HepG2 (cell line): Measurements from ENCODE around the gene KCTD15. TPM values are rescaled to one million over a fixed set of nuclear protein-coding genes. Genes with fewer than 3 reads are reported as not detected.

ENCODE experiments used
- ATAC-seq: fragments of 200-7000 bp; cut with Tn5 transposase; 3 replicates; pipeline ENCODE4 v1.9.1; 2020; ENCODE audit warnings: mild to moderate bottlenecking, moderate library complexity
- BruUV-seq: library from RNA; stranded (reverse); fragments of 400-500 nt; replicated peaks from 2 replicates; lab custom pipeline; 2021; lab: Mats Ljungman, UMichigan
- CTCF ChIA-PET: fragments of 300-600 bp; formaldehyde crosslinking; extraction: SDS; loops from one replicate; lab custom pipeline; 2021; ENCODE audit warnings: low total read pairs, inconsistent platforms, low intra/inter-chr PET ratio; lab: Yijun Ruan, JAX
- POLR2A ChIA-PET: fragments of 350-600 bp; sonication (Branson Sonifier 250); formaldehyde crosslinking; loops from one replicate; lab custom pipeline; 2020; ENCODE audit warnings: antibody characterized with exemption, inconsistent platforms; lab: Yijun Ruan, JAX
- DNase-seq: peaks from one replicate; pipeline ENCODE4 v3.0.0-alpha.2; 2015; ENCODE audit warnings: low spot score
- FAIRE-seq: peaks from 3 replicates; lab custom pipeline; 2011; peaks lifted over from hg19 to GRCh38; lab: Jason Lieb, UNC
- H2AFZ ChIP-seq: one replicate; pipeline ENCODE4 v1.6.1; 2011; ENCODE audit warnings: low read length, inconsistent platforms
- H3K27ac ChIP-seq: fragments of 300-600 bp; 3 replicates; pipeline ENCODE4 v1.8.0; 2011; ENCODE audit warnings: mixed run types, mild to moderate bottlenecking, mixed read lengths, low read length, inconsistent platforms; ENCODE audit not compliant: insufficient read depth; ENCODE audit errors: extremely low read length
- H3K27me3 ChIP-seq, 2 experiments: fragments of 200-600 bp in 1 of 2; 2 replicates in 1 of 2; 3 replicates in 1 of 2; pipeline versions ENCODE4 v1.6.0 to v1.8.0; 2011; ENCODE audit warnings: low read length in 2 of 2, mild to moderate bottlenecking in 2 of 2, moderate library complexity in 2 of 2, inconsistent platforms in 1 of 2; ENCODE audit not compliant: insufficient read depth in 2 of 2, control insufficient read depth in 1 of 2
- H3K36me3 ChIP-seq, 2 experiments: fragments of 200-600 bp in 1 of 2; replicated peaks in 1 of 2; 2 replicates in 1 of 2; 3 replicates in 1 of 2; pipeline versions ENCODE4 v1.5.1 to v1.8.0; 2011; ENCODE audit warnings: low read length in 2 of 2, inconsistent platforms in 1 of 2; ENCODE audit not compliant: insufficient read depth in 2 of 2, control insufficient read depth in 1 of 2
- H3K4me1 ChIP-seq: 2 replicates; pipeline ENCODE4 v1.5.1; 2012; ENCODE audit warnings: low read length, inconsistent platforms; ENCODE audit not compliant: insufficient read depth
- H3K4me2 ChIP-seq: 2 replicates; pipeline ENCODE4 v1.6.0; 2011; ENCODE audit warnings: low read depth, low read length, inconsistent platforms
- H3K4me3 ChIP-seq, 3 experiments: fragments of 200-600 bp in 1 of 3; sonication (generic), shearing (Covaris generic) in 1 of 3; replicated peaks in 1 of 3; 2 replicates each; pipeline ENCODE4 v1.5.1; 2011 to 2016; ENCODE audit warnings: low read length in 3 of 3, inconsistent platforms in 2 of 3, low read depth in 2 of 3, mild to moderate bottlenecking in 2 of 3, control low read depth in 1 of 3, mixed read lengths in 1 of 3; ENCODE audit not compliant: insufficient read depth in 1 of 3
- H3K79me2 ChIP-seq: one replicate; pipeline ENCODE4 v1.6.1; 2011; ENCODE audit warnings: low read length, inconsistent platforms; ENCODE audit not compliant: insufficient read depth
- H3K9ac ChIP-seq: 2 replicates; pipeline ENCODE4 v1.6.0; 2011; ENCODE audit warnings: mild to moderate bottlenecking, low read depth, low read length, inconsistent platforms; ENCODE audit not compliant: insufficient read depth
- H3K9me3 ChIP-seq: 2 replicates; pipeline ENCODE4 v1.5.1; 2012; ENCODE audit warnings: mild to moderate bottlenecking, low read length
- H4K20me1 ChIP-seq: 2 replicates; pipeline ENCODE4 v1.6.0; 2011; ENCODE audit warnings: inconsistent platforms, mild to moderate bottlenecking, low read length, moderate library complexity; ENCODE audit not compliant: insufficient read depth
- CREBL2 ChIP-seq: sonication (generic); formaldehyde crosslinking; IDR thresholded peaks from 2 replicates; pipeline ENCODE4 v1.8.1; 2023; ENCODE audit warnings: missing genetic modification reagents, mild to moderate bottlenecking, borderline replicate concordance
- CSRNP2 ChIP-seq: sonication (generic); formaldehyde crosslinking; conservative IDR thresholded peaks from 2 replicates; pipeline ENCODE4 v1.8.0; 2022; ENCODE audit warnings: low read depth, missing genetic modification reagents
- ELF3 ChIP-seq: IDR thresholded peaks from 2 replicates; pipeline ENCODE4 v1.6.1; 2016; ENCODE audit warnings: missing genetic modification reagents, missing compliant biosample characterization
- GPN1 ChIP-seq: sonication (generic); formaldehyde crosslinking; IDR thresholded peaks from 2 replicates; pipeline ENCODE4 v1.5.1; 2020; ENCODE audit warnings: missing genetic modification reagents, borderline replicate concordance
- HDAC6 ChIP-seq: fragments of 200-600 bp; sonication (generic); IDR thresholded peaks from 2 replicates; pipeline ENCODE4 v1.7.0; 2017; ENCODE audit warnings: mild to moderate bottlenecking, antibody characterized with exemption, low read length, low read depth
- HNRNPUL1 ChIP-seq: fragments of 200-400 bp; formaldehyde crosslinking; IDR thresholded peaks from 2 replicates; pipeline ENCODE4 v1.6.1; 2017; ENCODE audit warnings: low read depth, mild to moderate bottlenecking, low read length, moderate library complexity
- HOXD1 ChIP-seq: sonication (generic); formaldehyde crosslinking; IDR thresholded peaks from 2 replicates; pipeline ENCODE4 v1.5.0; 2020; ENCODE audit warnings: missing genetic modification reagents
- JUND ChIP-seq: sonication (generic); formaldehyde crosslinking; IDR thresholded peaks from 2 replicates; pipeline ENCODE4 v1.8.0; 2022; ENCODE audit warnings: mild to moderate bottlenecking, missing genetic modification reagents
- NCOA5 ChIP-seq: sonication (generic); formaldehyde crosslinking; IDR thresholded peaks from 2 replicates; pipeline ENCODE4 v1.4.0; 2020; ENCODE audit warnings: missing genetic modification reagents
- RFX1 ChIP-seq: fragments of 450-650 bp; IDR thresholded peaks from 2 replicates; pipeline ENCODE4 v1.6.1; 2017
- TCF12 ChIP-seq, 2 experiments: fragments of 450-650 bp in 1 of 2; sonication (generic) in 1 of 2; formaldehyde crosslinking in 1 of 2; IDR thresholded peaks; 2 replicates each; pipeline versions ENCODE4 v1.6.1 to v1.8.0; 2017 to 2022; ENCODE audit warnings: antibody characterized with exemption in 1 of 2, mild to moderate bottlenecking in 1 of 2, missing genetic modification reagents in 1 of 2, moderate library complexity in 1 of 2
- ZBTB4 ChIP-seq: sonication (generic); formaldehyde crosslinking; IDR thresholded peaks from 2 replicates; pipeline ENCODE4 v1.4.0; 2020; ENCODE audit warnings: missing genetic modification reagents, mild to moderate bottlenecking, borderline replicate concordance
- ZFP82 ChIP-seq: sonication (generic); formaldehyde crosslinking; IDR thresholded peaks from 2 replicates; pipeline ENCODE4 v1.5.1; 2020; ENCODE audit warnings: mild to moderate bottlenecking, missing genetic modification reagents, borderline replicate concordance
- ZKSCAN8 ChIP-seq: IDR thresholded peaks from 2 replicates; pipeline ENCODE4 v1.6.1; 2016; ENCODE audit warnings: borderline replicate concordance, missing genetic modification reagents, missing compliant biosample characterization
- ZNF20 ChIP-seq: sonication (generic); formaldehyde crosslinking; IDR thresholded peaks from 2 replicates; pipeline ENCODE4 v1.4.0; 2020; ENCODE audit warnings: mild to moderate bottlenecking, moderate library complexity, missing genetic modification reagents
- ZNF225 ChIP-seq: sonication (generic); formaldehyde crosslinking; IDR thresholded peaks from 2 replicates; pipeline ENCODE4 v1.4.0; 2020; ENCODE audit warnings: mild to moderate bottlenecking, missing genetic modification reagents
- ZNF264 ChIP-seq: sonication (generic); formaldehyde crosslinking; IDR thresholded peaks from 2 replicates; pipeline ENCODE4 v1.4.0; 2020; ENCODE audit warnings: missing genetic modification reagents
- ZNF446 ChIP-seq: sonication (generic); formaldehyde crosslinking; IDR thresholded peaks from 2 replicates; pipeline ENCODE4 v1.5.0; 2020; ENCODE audit warnings: mild to moderate bottlenecking, missing genetic modification reagents
- ZNF792 ChIP-seq: IDR thresholded peaks from 2 replicates; pipeline ENCODE4 v1.6.1; 2016
- WGBS: methylation state at CpG from one replicate; pipeline ENCODE4 v1.1.6; 2017; ENCODE audit warnings: low lambda C conversion rate; 5-methylcytosine and 5-hydroxymethylcytosine counted together
- in situ Hi-C: cut with HindIII; loops from 2 replicates; pipeline ENCODE4 v1.10.0; 2017; ENCODE audit warnings: low pct_unique_long_range_greater_than_20kb; ENCODE audit not compliant: extremely low pct_ligation_motif_present
- intact Hi-C: fragments of 100-400 bp; cut with micrococcal nuclease; formaldehyde crosslinking; loops from one replicate; pipeline ENCODE4 v1.10.0; 2022; ENCODE audit not compliant: unreplicated experiment
- polyA plus RNA-seq, 8 experiments: library from polyadenylated mRNA; depleted of rRNA in 3 of 8; stranded (reverse) in 7 of 8; unstranded in 1 of 8; fragments of >200 nt; fragmentation: Illumina TruSeq in 4 of 8; extraction: Trizol in 4 of 8; gene quantifications; 2 replicates each; pipeline versions ENCODE4 v1.2.1 to v1.2.3, GENCODE V29; 2011 to 2016; ENCODE audit warnings: low read depth in 4 of 8, missing spikeins in 1 of 8, mixed read lengths in 1 of 8; ENCODE audit not compliant: insufficient read depth in 1 of 8
- total RNA-seq, 5 experiments: library from RNA; depleted of rRNA; stranded (reverse); fragments of >200 nt; fragmentation: Illumina TruSeq; extraction: Trizol; gene quantifications; 2 replicates each; pipeline ENCODE4 v1.2.3, GENCODE V29; 2016; ENCODE audit warnings: low read depth in 1 of 5

Gene KCTD15
- total and polyA plus RNA-seq, 2 of the 13 experiments (the other 11 are each of a cell fraction or from before 2014, with no cell fraction given) = 13.2 to 16.7 TPM

- H3K79me2 ChIP-seq = no peaks in the 10 kb centered on the region
- TF ChIP-seq HOXD1 (CRISPR knock-in tag) = no peak
- no peak for TF ChIP-seq ZBTB4 (CRISPR knock-in tag)
- no peak for TF ChIP-seq ZNF792
- no peak for TF ChIP-seq ZNF225 (CRISPR knock-in tag)
- TF ChIP-seq ZNF264 = no peak
- TF ChIP-seq ZNF446 (CRISPR knock-in tag) = no peak
- no peak for TF ChIP-seq ELF3 (CRISPR knock-in tag)
- no peak for TF ChIP-seq ZFP82 (CRISPR knock-in tag)
- TF ChIP-seq TCF12 (IDR thresholded peaks at IDR 0.05) = no peak
- no peak for TF ChIP-seq TCF12 (CRISPR knock-in tag; IDR thresholded peaks at IDR 0.05)
- no peak for TF ChIP-seq HNRNPUL1
- no peak for TF ChIP-seq JUND
- no peak for TF ChIP-seq CSRNP2 (CRISPR knock-in tag)
- no peak for TF ChIP-seq HDAC6
- TF ChIP-seq ZNF20 (CRISPR knock-in tag) = no peak
- TF ChIP-seq RFX1 = no peak
- TF ChIP-seq CREBL2 (CRISPR knock-in tag) = no peak
- TF ChIP-seq ZKSCAN8 (CRISPR knock-in tag) = no peak
- TF ChIP-seq NCOA5 (CRISPR knock-in tag) = no peak
- TF ChIP-seq GPN1 = no peak
- TF ChIP-seq, all 625 proteins: peak for 0
- Histone ChIP-seq H3K27ac (no peak overlapping the region), H2AFZ (no peak overlapping the region), H3K9ac (no peak overlapping the region), H4K20me1 (no peaks in the 10 kb centered on the region), H3K4me2 (no peak overlapping the region), H3K9me3 (no peaks in the 10 kb centered on the region), H3K4me1 (no peaks in the 10 kb centered on the region), H3K4me3 (no peak overlapping the region), H3K27me3 (peaks cover 2 to 37% of the 10 kb centered on the region in 2 experiments; a peak in 4 of 5 replicates), H3K36me3 (no peaks in the 10 kb centered on the region)
- no peak for DNase-seq
- no peak for ATAC-seq
- ChIA-PET CTCF (no interaction called here), POLR2A (no interaction called here)
- FAIRE-seq = no peak
- BruUV-seq = no TSS peak
- intact Hi-C loops (no loop called here), in situ Hi-C loops (no loop called here)
- 6% methylated on average over 11 of the region's 18 CpGs for WGBS
These were observed 45.9 kb upstream of the KCTD15 start for GRCh38 chr19:33750587-33751435.
